ACC112 (cell line): ENCODE data around the gene FSTL1.

Experiments used
- H2AFZ ChIP-seq: fragments of 200-600 bp; sonication (generic); one replicate; pipeline ENCODE4 v1.6.0; 2017; ENCODE audit warnings: antibody characterized with exemption, low read length; ENCODE audit not compliant: unreplicated experiment
- H3K27ac ChIP-seq: fragments of 200-600 bp; sonication (generic); 2 replicates; pipeline ENCODE4 v1.5.1; 2014; ENCODE audit warnings: low read depth, mild to moderate bottlenecking, antibody characterized with exemption, low read length, moderate library complexity
- H3K27me3 ChIP-seq: fragments of 200-600 bp; sonication (generic); 2 replicates; pipeline ENCODE4 v1.6.1; 2014; ENCODE audit warnings: mild to moderate bottlenecking, antibody characterized with exemption, low read length, moderate library complexity, mixed read lengths; ENCODE audit not compliant: insufficient read depth
- H3K36me3 ChIP-seq: fragments of 200-600 bp; sonication (generic); 2 replicates; pipeline ENCODE4 v1.6.1; 2016; ENCODE audit warnings: mild to moderate bottlenecking, antibody characterized with exemption, low read length, moderate library complexity, mixed read lengths; ENCODE audit not compliant: insufficient read depth
- H3K4me1 ChIP-seq: fragments of 200-600 bp; sonication (generic); one replicate; pipeline ENCODE4 v1.6.1; 2016; ENCODE audit warnings: low read length, mixed read lengths; ENCODE audit not compliant: insufficient read depth, unreplicated experiment, control insufficient read depth
- H3K4me3 ChIP-seq: fragments of 200-600 bp; sonication (generic); 2 replicates; pipeline ENCODE4 v1.5.1; 2014; ENCODE audit warnings: mild to moderate bottlenecking, low read depth, low read length
- H3K79me2 ChIP-seq: fragments of 200-600 bp; sonication (generic); one replicate; pipeline ENCODE4 v1.6.0; 2016; ENCODE audit warnings: low read length; ENCODE audit not compliant: control insufficient read depth, unreplicated experiment, insufficient read depth

FSTL1 gene

DNA sequence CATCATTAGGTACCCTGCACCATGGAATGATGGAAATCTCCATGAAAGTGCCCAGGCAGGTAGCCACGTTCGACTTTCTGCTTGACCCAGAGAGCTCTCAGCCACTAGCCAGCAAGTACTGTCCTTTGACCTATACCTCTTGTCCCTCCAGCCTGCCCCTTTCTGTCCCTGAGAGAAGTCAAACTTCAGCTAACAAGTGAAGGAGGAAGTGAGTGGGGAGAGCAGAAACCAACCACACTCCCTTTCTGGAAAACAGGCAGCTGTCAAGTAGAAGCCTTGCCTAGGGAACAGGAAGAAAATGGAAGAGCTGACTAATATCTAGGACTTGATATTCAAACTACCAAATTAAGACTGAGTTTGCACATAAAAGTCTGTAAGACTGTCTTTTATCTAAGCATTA, 30.3 kb upstream of the FSTL1 start:
- Histone ChIP-seq H3K36me3 (no peaks in the 10 kb centered on the region), H3K4me1 (no peaks in the 10 kb centered on the region), H3K27me3 (no peaks in the 10 kb centered on the region), H3K79me2 (no peaks in the 10 kb centered on the region), H2AFZ (no peak overlapping the region), H3K27ac (no peak overlapping the region), H3K4me3 (no peak overlapping the region)

DNA sequence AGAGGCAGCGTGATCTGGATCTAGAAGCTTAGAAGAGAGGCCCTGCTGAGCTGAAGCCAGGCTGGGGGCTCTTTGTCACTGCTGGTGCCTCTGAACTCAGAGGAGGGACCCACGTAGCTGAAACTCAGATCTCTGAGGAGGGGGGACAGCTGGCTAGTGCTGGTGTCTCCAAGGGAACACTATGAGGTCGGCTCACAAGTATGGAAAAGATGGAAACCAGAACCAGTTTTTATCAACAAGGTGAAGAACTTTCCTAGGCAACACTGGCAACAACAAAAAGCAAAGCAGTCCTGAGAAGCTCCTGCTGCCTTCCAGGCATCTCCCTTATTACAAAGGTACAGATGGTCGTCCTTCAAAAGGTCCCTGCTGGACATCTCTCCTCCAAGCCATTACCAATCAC, 27.0 kb upstream of the FSTL1 start:
- no peaks in the 10 kb centered on the region for H3K27me3 ChIP-seq
- no peaks in the 10 kb centered on the region for H3K4me1 ChIP-seq
- no peaks in the 10 kb centered on the region for H3K36me3 ChIP-seq
- no peak overlapping the region for H2AFZ ChIP-seq
- no peak overlapping the region for H3K27ac ChIP-seq
- H3K4me3 ChIP-seq, result no peak overlapping the region
- no peaks in the 10 kb centered on the region for H3K79me2 ChIP-seq

DNA sequence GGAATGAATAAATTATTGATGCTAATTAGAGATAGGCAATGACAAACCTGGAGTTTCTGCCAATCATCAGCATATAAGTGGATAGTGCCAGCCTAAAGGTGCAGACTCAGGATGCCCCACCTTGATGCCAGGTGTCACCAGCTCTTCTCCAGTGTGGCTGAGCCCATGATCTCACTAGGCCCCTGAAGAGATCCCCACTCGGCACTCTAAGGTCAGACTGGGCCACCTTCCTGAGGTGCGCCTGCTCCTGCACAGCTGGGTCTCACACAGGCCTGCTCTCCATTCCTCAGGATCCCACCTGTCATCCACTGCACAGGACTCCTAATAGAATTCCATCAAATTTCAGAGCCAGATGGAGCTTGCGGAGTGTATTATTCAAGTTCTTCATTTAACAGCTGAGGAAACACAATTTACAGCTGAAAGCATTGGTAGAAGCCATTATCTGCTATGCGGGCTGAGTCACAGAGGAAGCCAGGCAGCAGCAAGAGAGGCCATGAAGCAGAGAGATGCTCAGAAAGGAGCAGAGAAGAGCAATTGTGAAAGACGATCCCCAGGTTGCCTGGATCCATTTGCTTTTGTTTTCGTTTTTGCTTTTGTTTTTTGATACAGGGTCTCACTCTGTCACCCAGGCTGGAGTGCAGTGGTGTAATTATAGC, 25.1 kb upstream of the FSTL1 start:
- no peaks in the 10 kb centered on the region for H3K79me2 ChIP-seq
- no peak overlapping the region for H2AFZ ChIP-seq
- no peaks in the 10 kb centered on the region for H3K36me3 ChIP-seq
- H3K4me3 ChIP-seq, result no peak overlapping the region
- H3K27ac ChIP-seq, result no peak overlapping the region
- no peaks in the 10 kb centered on the region for H3K27me3 ChIP-seq
- peaks cover 16% of the 10 kb centered on the region for H3K4me1 ChIP-seq

DNA sequence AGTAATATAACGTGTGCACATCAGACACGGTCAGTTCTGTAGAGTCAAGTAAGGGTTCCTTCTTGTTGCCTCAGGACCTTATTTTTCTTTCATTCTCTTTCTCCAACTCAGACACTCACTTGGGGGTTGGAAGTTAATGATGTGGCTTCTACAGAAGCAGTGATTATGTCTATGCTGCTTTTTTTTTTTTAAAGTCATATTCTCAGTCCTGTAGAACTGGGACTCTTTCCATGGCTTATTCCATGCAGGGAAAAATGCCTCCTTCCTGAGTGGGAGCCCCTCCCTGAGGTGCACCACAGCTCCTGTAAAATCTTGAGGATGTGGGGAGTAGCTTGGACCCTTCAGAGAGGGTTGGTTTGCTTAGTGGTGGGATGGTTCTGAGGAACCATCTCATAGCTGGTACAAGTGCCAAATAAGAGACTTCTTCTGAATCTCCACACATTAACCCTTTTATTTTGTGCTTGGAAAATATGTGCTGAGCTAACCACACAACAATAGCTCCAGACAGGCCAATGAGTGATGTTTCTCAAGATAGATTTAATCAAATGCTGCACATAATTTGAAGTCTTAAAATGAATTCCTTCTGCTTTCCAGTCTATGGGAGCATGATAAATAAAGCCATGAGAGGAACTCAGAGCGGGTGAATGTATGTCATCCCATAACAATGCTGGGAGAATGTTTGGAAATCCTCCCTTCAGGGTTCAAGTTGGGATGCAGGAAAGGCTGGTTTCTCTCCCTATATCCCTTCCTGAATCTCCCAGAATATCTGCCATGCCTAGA, 23.3 kb upstream of the FSTL1 start:
- no peaks in the 10 kb centered on the region for H3K27me3 ChIP-seq
- H3K27ac ChIP-seq, result no peak overlapping the region
- H3K4me1 ChIP-seq, result peaks cover 33% of the 10 kb centered on the region
- no peaks in the 10 kb centered on the region for H3K79me2 ChIP-seq
- no peak overlapping the region for H3K4me3 ChIP-seq
- no peak overlapping the region for H2AFZ ChIP-seq
- H3K36me3 ChIP-seq, result no peaks in the 10 kb centered on the region

DNA sequence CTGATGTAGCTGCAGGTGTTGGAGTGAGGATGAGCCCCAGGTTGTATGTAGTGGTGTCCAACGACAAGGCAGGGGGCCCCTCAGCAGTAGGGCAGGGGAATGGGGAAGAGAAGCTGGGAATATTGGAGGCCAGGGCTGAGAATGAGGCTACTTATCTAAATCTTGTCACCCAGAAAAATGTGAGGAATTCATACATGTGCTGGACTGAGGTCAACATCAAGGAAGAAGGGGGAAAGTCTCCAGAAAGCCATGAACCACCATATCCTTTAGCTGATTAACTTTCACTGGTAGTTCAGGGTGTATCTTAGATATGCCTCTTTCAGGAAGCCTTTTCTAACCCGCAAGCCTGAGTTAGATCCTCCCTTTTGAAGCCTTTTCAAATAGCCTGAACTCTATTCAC, 22.6 kb upstream of the FSTL1 start:
- H3K27ac ChIP-seq, result no peak overlapping the region
- H3K36me3 ChIP-seq, result no peaks in the 10 kb centered on the region
- H3K27me3 ChIP-seq, result no peaks in the 10 kb centered on the region
- H3K4me1 ChIP-seq, result peaks cover 33% of the 10 kb centered on the region
- H3K4me3 ChIP-seq, result no peak overlapping the region
- no peaks in the 10 kb centered on the region for H3K79me2 ChIP-seq
- H2AFZ ChIP-seq, result no peak overlapping the region

DNA sequence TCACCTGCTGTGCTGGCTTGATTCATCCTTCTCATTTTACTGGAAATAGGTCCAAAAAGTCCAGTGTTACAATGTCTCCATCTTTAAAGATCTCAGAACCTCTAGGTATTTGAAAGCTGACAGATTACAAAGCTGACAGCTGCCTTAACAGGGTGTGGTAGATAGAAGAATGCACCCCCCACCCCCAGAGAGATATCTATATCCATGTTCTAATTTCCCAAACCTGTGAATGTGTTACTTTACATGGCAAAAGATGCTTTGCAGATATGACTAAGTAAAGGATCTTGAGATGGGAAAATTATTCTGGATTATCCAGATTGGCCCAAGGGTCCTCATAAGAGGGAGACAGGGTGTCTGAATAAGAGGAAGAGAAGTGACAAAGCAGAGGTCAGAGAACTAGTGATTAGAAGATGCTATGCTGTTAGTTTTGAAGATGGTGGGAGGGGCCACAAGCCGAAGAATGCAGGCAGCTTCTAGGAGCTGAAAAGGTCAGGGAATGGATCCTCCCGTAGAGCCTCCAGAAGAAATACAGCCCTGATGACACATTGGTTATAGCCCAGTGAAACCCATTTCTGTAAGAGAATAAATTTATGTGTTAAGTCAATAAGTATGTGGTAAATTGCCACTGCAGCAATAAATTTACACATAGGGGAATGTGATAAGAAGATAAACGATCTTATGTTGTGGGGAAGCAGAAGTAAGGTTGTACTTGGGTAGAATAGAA, 21.5 kb upstream of the FSTL1 start:
- no peak overlapping the region for H3K27ac ChIP-seq

DNA sequence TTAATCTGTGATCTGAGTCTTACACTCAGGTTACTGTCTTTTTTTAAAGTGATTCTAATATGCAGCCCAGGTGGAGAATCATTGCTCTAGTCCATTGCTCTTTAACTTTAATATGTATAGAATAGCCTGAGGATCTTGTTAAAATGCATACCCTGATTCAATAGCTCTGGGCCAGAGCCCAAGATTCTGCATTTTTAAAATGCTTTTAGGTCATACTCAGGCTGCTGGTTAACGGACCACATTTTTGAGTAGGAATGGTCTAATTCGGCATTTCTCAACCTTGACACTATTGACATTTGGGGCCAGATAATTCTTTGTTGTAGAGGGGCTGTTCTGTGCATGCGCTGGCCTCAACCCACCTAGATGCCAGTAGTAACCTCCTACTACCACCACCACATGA, 20.9 kb upstream of the FSTL1 start:
- no peak overlapping the region; the same call in 1 of the 2 replicates for H3K27ac ChIP-seq
- H3K4me3 ChIP-seq, result peak overlapping the region; percentile 4; the same call in 1 of the 2 replicates
- H3K27me3 ChIP-seq, result no peaks in the 10 kb centered on the region
- H2AFZ ChIP-seq, result peak overlapping the region; percentile 25
- no peaks in the 10 kb centered on the region for H3K36me3 ChIP-seq
- H3K79me2 ChIP-seq, result no peaks in the 10 kb centered on the region
- H3K4me1 ChIP-seq, result peaks cover 33% of the 10 kb centered on the region

More for the DNA sequence above, 21.5 kb upstream of the FSTL1 start:
- H3K27me3 ChIP-seq, result no peaks in the 10 kb centered on the region
- no peaks in the 10 kb centered on the region for H3K79me2 ChIP-seq
- peaks cover 33% of the 10 kb centered on the region for H3K4me1 ChIP-seq
- no peaks in the 10 kb centered on the region for H3K36me3 ChIP-seq
- H2AFZ ChIP-seq, result no peak overlapping the region
- peak overlapping the region; percentile 4; the same call in 1 of the 2 replicates for H3K4me3 ChIP-seq

DNA sequence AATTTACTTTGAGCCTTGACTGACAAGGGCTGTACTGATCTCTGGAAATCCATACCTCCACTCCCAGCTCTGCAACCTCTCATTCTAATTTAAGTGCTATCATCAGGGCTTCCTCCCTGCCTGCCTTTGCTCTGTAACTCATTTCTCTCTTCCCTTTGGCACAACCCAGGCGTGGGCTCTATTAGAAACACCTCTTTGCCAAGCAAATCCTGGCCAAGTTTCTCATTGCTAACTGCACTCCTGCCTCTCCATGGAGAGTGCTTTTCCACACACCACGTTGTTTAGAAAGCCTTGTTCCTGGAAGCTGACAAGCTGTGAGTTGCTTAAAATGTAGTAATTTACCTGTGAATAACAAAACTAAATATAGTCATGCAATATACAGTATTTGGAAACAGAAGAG, 20.1 kb upstream of the FSTL1 start:
- H3K27ac ChIP-seq, result no peak overlapping the region; the same call in 1 of the 2 replicates
- no peaks in the 10 kb centered on the region for H3K36me3 ChIP-seq
- H3K27me3 ChIP-seq, result no peaks in the 10 kb centered on the region
- H3K79me2 ChIP-seq, result no peaks in the 10 kb centered on the region
- H2AFZ ChIP-seq, result peak overlapping the region; percentile 21
- H3K4me3 ChIP-seq, result peak overlapping the region; percentile 4; the same call in 1 of the 2 replicates
- peaks cover 33% of the 10 kb centered on the region for H3K4me1 ChIP-seq

DNA sequence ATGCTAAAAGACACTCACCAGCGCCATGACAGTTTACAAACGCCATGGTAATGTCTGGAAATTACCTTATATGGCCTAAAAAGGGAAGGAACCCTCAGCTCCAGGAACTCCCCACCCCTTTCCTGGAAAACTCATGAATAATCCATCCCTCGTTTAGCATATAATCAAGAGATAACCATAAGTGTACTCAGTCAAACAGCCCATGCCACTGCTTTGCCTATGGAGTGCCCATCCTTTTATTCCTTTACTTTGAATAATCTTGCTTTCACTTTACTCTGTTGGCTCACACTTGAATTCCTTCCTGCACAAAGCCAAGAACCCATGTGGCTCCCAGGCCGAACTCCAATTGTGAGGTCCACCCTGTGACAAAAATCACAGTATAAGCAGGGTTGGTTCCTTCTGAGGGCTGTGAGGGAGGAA, 19.1 kb upstream of the FSTL1 start:
- Histone ChIP-seq H3K4me1 (peaks cover 33% of the 10 kb centered on the region), H3K79me2 (no peaks in the 10 kb centered on the region), H3K27me3 (no peaks in the 10 kb centered on the region), H2AFZ (peak overlapping the region; percentile 73), H3K36me3 (no peaks in the 10 kb centered on the region), H3K27ac (no peak overlapping the region), H3K4me3 (no peak overlapping the region)

DNA sequence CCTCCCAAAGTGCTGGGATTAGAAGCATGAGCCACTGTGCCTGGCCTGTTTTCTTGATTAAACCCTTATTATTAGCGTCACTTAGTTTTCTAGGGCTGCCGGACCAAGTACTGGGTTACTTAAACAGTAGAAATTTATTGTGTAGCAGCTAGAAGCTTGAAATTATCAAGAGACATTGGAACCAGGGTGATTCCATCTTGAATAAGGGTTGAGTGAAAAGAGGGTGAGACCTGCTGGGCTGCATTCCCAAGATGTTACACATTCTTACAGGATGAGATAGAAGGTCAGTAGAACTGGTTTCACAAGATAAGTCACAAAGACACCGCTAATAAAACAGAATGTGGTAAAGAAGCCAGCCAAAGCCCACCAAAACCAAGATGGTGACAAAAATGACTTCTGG, 18.6 kb upstream of the FSTL1 start:
- peak overlapping the region; percentile 73 for H2AFZ ChIP-seq
- no peak overlapping the region for H3K27ac ChIP-seq
- H3K79me2 ChIP-seq, result no peaks in the 10 kb centered on the region
- H3K27me3 ChIP-seq, result no peaks in the 10 kb centered on the region
- H3K4me3 ChIP-seq, result no peak overlapping the region
- H3K4me1 ChIP-seq, result peaks cover 33% of the 10 kb centered on the region
- no peaks in the 10 kb centered on the region for H3K36me3 ChIP-seq
